ENCODE results near the gene SLC39A11.

- TF ChIP-seq CTCF (conservative IDR thresholded peaks at IDR 0.05; ENCODE audit: low read length): no peak
- TF ChIP-seq EZH2phosphoT487 (IDR thresholded peaks at IDR 0.05; ENCODE audit: borderline replicate concordance, low read depth, low read length): no peak
Measured at GRCh38 chr17:73018599-73018998, 73.9 kb downstream of the SLC39A11 start.

All from OCI-LY7 (cell line).